SK-N-SH (cell line): ENCODE data around the gene SLC2A11. TPM values are rescaled to one million over a fixed set of nuclear protein-coding genes. Genes with fewer than 3 reads are reported as not detected.
A peak's percentile ranks its signal among the peaks of the same experiment; 100 is the strongest.

ENCODE experiments used
- CTCF ChIA-PET: fragments of 300-600, 350-600 bp; formaldehyde crosslinking; extraction: SDS; loops from one replicate; lab custom pipeline; 2021; lab: Yijun Ruan, JAX
- POLR2A ChIA-PET: fragments of 350-600 bp; sonication (Branson Sonifier 250); formaldehyde crosslinking; extraction: SDS; loops from one replicate; lab custom pipeline; 2020; ENCODE audit warnings: antibody characterized with exemption, inconsistent platforms; lab: Yijun Ruan, JAX
- DNase-seq: peaks from one replicate; pipeline ENCODE4 v3.0.0; 2012
- H2AFZ ChIP-seq: fragments of 200-600 bp; sonication (generic); 2 replicates; pipeline ENCODE4 v1.8.1; 2016; ENCODE audit warnings: antibody characterized with exemption, mild to moderate bottlenecking, low read depth
- H3F3A ChIP-seq: fragments of 200-600 bp; sonication (generic); replicated peaks from 2 replicates; pipeline ENCODE3; 2016; ENCODE audit warnings: antibody characterized with exemption, mild to moderate bottlenecking; ENCODE audit not compliant: insufficient read depth
- H3K27ac ChIP-seq, 2 experiments: fragments of 200-500 bp in 1 of 2; fragments of 200-600 bp in 1 of 2; sonication (Bioruptor generic) in 1 of 2; sonication (generic), shearing (Covaris generic) in 1 of 2; 2 replicates each; pipeline versions ENCODE4 v1.5.1 to v1.6.1; 2014 to 2016; ENCODE audit warnings: low read depth in 2 of 2, inconsistent platforms in 1 of 2, low read length in 1 of 2, mild to moderate bottlenecking in 1 of 2, mixed read lengths in 1 of 2
- H3K27me3 ChIP-seq: fragments of 200-600 bp; sonication (generic), shearing (Covaris generic); 2 replicates; pipeline ENCODE4 v1.6.1; 2016; ENCODE audit warnings: mixed run types; ENCODE audit not compliant: insufficient read depth
- H3K36me3 ChIP-seq, 2 experiments: fragments of 200-500 bp in 1 of 2; fragments of 200-600 bp in 1 of 2; sonication (Bioruptor generic) in 1 of 2; sonication (generic) in 1 of 2; replicated peaks in 1 of 2; 2 replicates each; pipeline versions ENCODE3 to v1.5.1; 2014 to 2016; ENCODE audit warnings: low read length in 1 of 2, mild to moderate bottlenecking in 1 of 2; ENCODE audit not compliant: insufficient read depth in 2 of 2, control insufficient read depth in 1 of 2
- H3K4me1 ChIP-seq, 2 experiments: fragments of 200-500 bp in 1 of 2; fragments of 200-600 bp in 1 of 2; sonication (Bioruptor generic) in 1 of 2; sonication (generic), shearing (Covaris generic) in 1 of 2; 2 replicates each; pipeline versions ENCODE4 v1.5.1 to v1.6.1; 2014 to 2016; ENCODE audit warnings: low read depth in 1 of 2, low read length in 1 of 2, mixed run types in 1 of 2; ENCODE audit not compliant: insufficient read depth in 2 of 2, control insufficient read depth in 1 of 2
- H3K4me2 ChIP-seq: fragments of 200-600 bp; sonication (generic), shearing (Covaris generic); 2 replicates; pipeline ENCODE4 v1.6.1; 2017; ENCODE audit warnings: mixed run types
- H3K4me3 ChIP-seq, 2 experiments: fragments of 200-500 bp in 1 of 2; fragments of 200-600 bp in 1 of 2; sonication (Bioruptor generic) in 1 of 2; sonication (generic), shearing (Covaris generic) in 1 of 2; 2 replicates each; pipeline versions ENCODE4 v1.5.1 to v1.8.1; 2014 to 2016; ENCODE audit warnings: low read depth in 2 of 2, inconsistent platforms in 1 of 2, low read length in 1 of 2, mild to moderate bottlenecking in 1 of 2, mixed read lengths in 1 of 2, moderate library complexity in 1 of 2
- H3K79me2 ChIP-seq: fragments of 200-600 bp; sonication (generic); 2 replicates; pipeline ENCODE4 v1.8.1; 2017; ENCODE audit warnings: mild to moderate bottlenecking; ENCODE audit not compliant: insufficient read depth
- H3K9ac ChIP-seq: fragments of 200-600 bp; sonication (generic); 2 replicates; pipeline ENCODE4 v1.6.1; 2017; ENCODE audit warnings: mixed run types
- H3K9me2 ChIP-seq: fragments of 200-600 bp; sonication (generic); 2 replicates; pipeline ENCODE4 v1.6.1; 2017; ENCODE audit warnings: mixed run types
- H3K9me3 ChIP-seq: fragments of 200-600 bp; sonication (generic); 2 replicates; pipeline ENCODE4 v1.6.1; 2017; ENCODE audit warnings: mixed run types, mild to moderate bottlenecking, moderate library complexity
- H4K20me1 ChIP-seq: fragments of 200-600 bp; sonication (generic); 2 replicates; pipeline ENCODE4 v1.6.1; 2017; ENCODE audit warnings: mild to moderate bottlenecking, mixed run types; ENCODE audit not compliant: insufficient read depth
- ELF1 ChIP-seq: IDR thresholded peaks from 2 replicates; pipeline ENCODE4 v1.4.0; 2012
- EZH2phosphoT487 ChIP-seq: fragments of 200-600 bp; sonication (generic); IDR thresholded peaks from 2 replicates; pipeline ENCODE4 v1.6.1; 2017; ENCODE audit warnings: low read depth, mixed run types, mild to moderate bottlenecking, antibody characterized with exemption, moderate library complexity, borderline replicate concordance
- FOSL2 ChIP-seq: IDR thresholded peaks from 2 replicates; pipeline ENCODE4 v1.4.0; 2012; ENCODE audit warnings: low read depth, mild to moderate bottlenecking, moderate library complexity, borderline replicate concordance
- FOXM1 ChIP-seq: IDR thresholded peaks from 2 replicates; pipeline ENCODE4 v1.4.0; 2012; ENCODE audit warnings: low read depth, mild to moderate bottlenecking
- GATA2 ChIP-seq: sonication (generic); formaldehyde crosslinking; IDR thresholded peaks from 2 replicates; pipeline ENCODE4 v1.5.0; 2020; ENCODE audit warnings: mild to moderate bottlenecking, missing genetic modification reagents
- JUND ChIP-seq: IDR thresholded peaks from 2 replicates; pipeline ENCODE4 v1.4.0; 2012
- MXI1 ChIP-seq: IDR thresholded peaks from 2 replicates; pipeline ENCODE4 v1.6.1; 2012; ENCODE audit warnings: mild to moderate bottlenecking, low read depth, low read length, improper control_type of control experiment
- NRF1 ChIP-seq: IDR thresholded peaks from 2 replicates; pipeline ENCODE4 v1.6.1; 2012; ENCODE audit warnings: low read depth, mild to moderate bottlenecking, low read length
- POLR2AphosphoS5 ChIP-seq: IDR thresholded peaks from 2 replicates; pipeline ENCODE4 v1.6.1; 2012; ENCODE audit warnings: low read depth, low read length
- RAD21 ChIP-seq: IDR thresholded peaks from 2 replicates; pipeline ENCODE4 v1.6.1; 2012; ENCODE audit warnings: mild to moderate bottlenecking, low read length
- RFX5 ChIP-seq: IDR thresholded peaks from 2 replicates; pipeline ENCODE4 v1.6.1; 2012; ENCODE audit warnings: mild to moderate bottlenecking, improper control_type of control experiment, low read length
- RXRA ChIP-seq: IDR thresholded peaks from 2 replicates; pipeline ENCODE4 v1.4.0; 2012; ENCODE audit warnings: low read depth, mild to moderate bottlenecking, borderline replicate concordance
- TAF1 ChIP-seq: IDR thresholded peaks from 2 replicates; pipeline ENCODE4 v1.6.1; 2012; ENCODE audit warnings: low read depth, mild to moderate bottlenecking, low read length, moderate library complexity, borderline replicate concordance
- TEAD4 ChIP-seq: IDR thresholded peaks from 2 replicates; pipeline ENCODE4 v1.4.0; 2012; ENCODE audit warnings: mild to moderate bottlenecking, borderline replicate concordance; ENCODE audit not compliant: insufficient read depth
- YY1 ChIP-seq: IDR thresholded peaks from 2 replicates; pipeline ENCODE4 v1.4.0; 2012; ENCODE audit warnings: low read depth, mild to moderate bottlenecking
- WGBS: methylation state at CpG from one replicate; pipeline ENCODE4 v1.1.6; 2017; ENCODE audit warnings: low lambda C conversion rate; 5-methylcytosine and 5-hydroxymethylcytosine counted together
- polyA plus RNA-seq, 3 experiments: library from polyadenylated mRNA; depleted of rRNA; stranded (reverse); fragments of >200 nt; gene quantifications; 2 replicates each; pipeline ENCODE4 v1.2.3, GENCODE V29; 2012
- TF ChIP-seq, protein P1 (sequence below): IDR thresholded peaks from 2 replicates; pipeline ENCODE4 v1.6.1; 2012; ENCODE audit warnings: mild to moderate bottlenecking, low read depth, low read length, moderate library complexity
- TF ChIP-seq, protein P2 (sequence below): IDR thresholded peaks from 2 replicates; pipeline ENCODE4 v1.4.0; 2012; ENCODE audit warnings: low read depth, borderline replicate concordance
- TF ChIP-seq, protein P3 (sequence below): fragments of 150-350 bp; IDR thresholded peaks from 2 replicates; pipeline ENCODE4 v1.6.1; 2016; ENCODE audit warnings: mild to moderate bottlenecking, low read depth, low read length
- TF ChIP-seq, protein P4 (sequence below): fragments of 200-600 bp; sonication (generic); IDR thresholded peaks from 2 replicates; pipeline ENCODE4 v1.6.1; 2017; ENCODE audit warnings: antibody characterized with exemption, mild to moderate bottlenecking, moderate library complexity
- TF ChIP-seq, protein P5 (sequence below): fragments of 150-350 bp; IDR thresholded peaks from 2 replicates; pipeline ENCODE4 v1.6.1; 2017; ENCODE audit warnings: antibody characterized with exemption, low read length, low read depth, borderline replicate concordance

Gene SLC2A11
- polyA plus RNA-seq, 1 of the 3 experiments (the other 2 are of a cell fraction): 21.8 TPM

DNA sequence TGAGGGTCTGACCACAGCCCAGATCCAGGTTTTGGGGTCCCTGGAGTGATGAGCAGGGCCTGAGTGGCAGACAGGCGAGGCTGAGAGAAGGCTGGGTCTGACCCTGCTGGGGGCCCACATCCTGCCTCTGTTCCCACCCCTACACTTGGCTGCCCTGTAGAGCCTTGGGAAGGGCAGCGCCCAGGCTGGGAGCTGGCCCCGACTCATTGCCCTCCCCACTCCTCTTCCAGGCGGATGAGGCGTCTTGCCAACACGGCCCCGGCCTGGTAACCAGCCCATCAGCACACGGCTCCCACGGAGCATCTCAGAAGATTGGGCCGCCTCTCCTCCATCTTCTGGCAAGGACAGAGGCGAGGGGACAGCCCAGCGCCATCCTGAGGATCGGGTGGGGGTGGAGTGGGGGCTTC is 23.8 kb upstream of the SLC2A11 start (continued):
- TF ChIP-seq TEAD4: no peak
- TF ChIP-seq FOSL2: no peak

DNA sequence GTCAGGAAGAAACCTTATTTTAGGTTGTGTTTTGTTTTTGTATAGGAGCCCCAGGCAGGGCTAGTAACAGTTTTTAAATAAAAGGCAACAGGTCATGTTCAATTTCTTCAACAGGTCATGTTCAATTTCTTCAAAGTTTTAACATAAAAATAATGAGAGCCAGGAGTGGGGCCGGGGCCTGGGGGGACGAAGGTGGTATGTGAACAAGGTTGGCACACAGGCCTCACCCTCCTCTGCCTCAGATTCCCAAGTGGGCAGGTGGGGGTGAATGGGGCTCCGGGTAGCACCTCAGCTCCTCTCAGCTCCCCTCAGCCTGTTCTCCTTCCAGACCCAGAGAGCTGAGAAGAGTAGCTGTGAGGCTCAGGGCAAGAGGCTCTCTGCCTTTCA is 23.3 kb upstream of the SLC2A11 start:
- Histone ChIP-seq H3K9me2 (no peaks in the 10 kb centered on the region), H3K36me3 (peaks cover 0 to 47% of the 10 kb centered on the region in 2 experiments), H3F3A (peaks cover 8% of the 10 kb centered on the region), H3K4me2 (no peak overlapping the region), H3K27ac (no peak overlapping the region; a peak in 1 of 4 replicates), H3K4me1 (peaks cover 0 to 57% of the 10 kb centered on the region in 2 experiments; a peak in 2 of 4 replicates), H3K79me2 (peaks cover 21% of the 10 kb centered on the region), H3K9me3 (no peaks in the 10 kb centered on the region), H3K27me3 (no peaks in the 10 kb centered on the region), H3K9ac (no peak overlapping the region), H4K20me1 (no peaks in the 10 kb centered on the region; the same call in 1 of the 2 replicates), H3K4me3 (no peak overlapping the region), H2AFZ (no peak overlapping the region)
- CTCF ChIA-PET: interaction anchor here (1.3 to 2.6 kb wide), 2 partner anchors 15 to 66 kb away, joined by 4 to 15 read pairs; partner anchors contain the start of gene CHCHD10
- POLR2A ChIA-PET: interaction anchor here (0.8 kb wide), 1 partner anchor 12 kb away, joined by 4 read pairs; no protein-coding TSS in a partner anchor
- peak; percentile 8 for DNase-seq
- 94% methylated on average over 3 of the region's 3 CpGs for WGBS
- TF ChIP-seq EZH2phosphoT487: no peak
- TF ChIP-seq RXRA: no peak
- no peak for TF ChIP-seq TAF1
- no peak for TF ChIP-seq JUND
- no peak for TF ChIP-seq GATA2 (CRISPR knock-in tag)
- no peak for TF ChIP-seq NRF1
- TF ChIP-seq RFX5: no peak
- TF ChIP-seq YY1: no peak
- no peak for TF ChIP-seq FOXM1
- TF ChIP-seq, protein P1, sequence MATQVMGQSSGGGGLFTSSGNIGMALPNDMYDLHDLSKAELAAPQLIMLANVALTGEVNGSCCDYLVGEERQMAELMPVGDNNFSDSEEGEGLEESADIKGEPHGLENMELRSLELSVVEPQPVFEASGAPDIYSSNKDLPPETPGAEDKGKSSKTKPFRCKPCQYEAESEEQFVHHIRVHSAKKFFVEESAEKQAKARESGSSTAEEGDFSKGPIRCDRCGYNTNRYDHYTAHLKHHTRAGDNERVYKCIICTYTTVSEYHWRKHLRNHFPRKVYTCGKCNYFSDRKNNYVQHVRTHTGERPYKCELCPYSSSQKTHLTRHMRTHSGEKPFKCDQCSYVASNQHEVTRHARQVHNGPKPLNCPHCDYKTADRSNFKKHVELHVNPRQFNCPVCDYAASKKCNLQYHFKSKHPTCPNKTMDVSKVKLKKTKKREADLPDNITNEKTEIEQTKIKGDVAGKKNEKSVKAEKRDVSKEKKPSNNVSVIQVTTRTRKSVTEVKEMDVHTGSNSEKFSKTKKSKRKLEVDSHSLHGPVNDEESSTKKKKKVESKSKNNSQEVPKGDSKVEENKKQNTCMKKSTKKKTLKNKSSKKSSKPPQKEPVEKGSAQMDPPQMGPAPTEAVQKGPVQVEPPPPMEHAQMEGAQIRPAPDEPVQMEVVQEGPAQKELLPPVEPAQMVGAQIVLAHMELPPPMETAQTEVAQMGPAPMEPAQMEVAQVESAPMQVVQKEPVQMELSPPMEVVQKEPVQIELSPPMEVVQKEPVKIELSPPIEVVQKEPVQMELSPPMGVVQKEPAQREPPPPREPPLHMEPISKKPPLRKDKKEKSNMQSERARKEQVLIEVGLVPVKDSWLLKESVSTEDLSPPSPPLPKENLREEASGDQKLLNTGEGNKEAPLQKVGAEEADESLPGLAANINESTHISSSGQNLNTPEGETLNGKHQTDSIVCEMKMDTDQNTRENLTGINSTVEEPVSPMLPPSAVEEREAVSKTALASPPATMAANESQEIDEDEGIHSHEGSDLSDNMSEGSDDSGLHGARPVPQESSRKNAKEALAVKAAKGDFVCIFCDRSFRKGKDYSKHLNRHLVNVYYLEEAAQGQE: no peak
- TF ChIP-seq, protein P2, sequence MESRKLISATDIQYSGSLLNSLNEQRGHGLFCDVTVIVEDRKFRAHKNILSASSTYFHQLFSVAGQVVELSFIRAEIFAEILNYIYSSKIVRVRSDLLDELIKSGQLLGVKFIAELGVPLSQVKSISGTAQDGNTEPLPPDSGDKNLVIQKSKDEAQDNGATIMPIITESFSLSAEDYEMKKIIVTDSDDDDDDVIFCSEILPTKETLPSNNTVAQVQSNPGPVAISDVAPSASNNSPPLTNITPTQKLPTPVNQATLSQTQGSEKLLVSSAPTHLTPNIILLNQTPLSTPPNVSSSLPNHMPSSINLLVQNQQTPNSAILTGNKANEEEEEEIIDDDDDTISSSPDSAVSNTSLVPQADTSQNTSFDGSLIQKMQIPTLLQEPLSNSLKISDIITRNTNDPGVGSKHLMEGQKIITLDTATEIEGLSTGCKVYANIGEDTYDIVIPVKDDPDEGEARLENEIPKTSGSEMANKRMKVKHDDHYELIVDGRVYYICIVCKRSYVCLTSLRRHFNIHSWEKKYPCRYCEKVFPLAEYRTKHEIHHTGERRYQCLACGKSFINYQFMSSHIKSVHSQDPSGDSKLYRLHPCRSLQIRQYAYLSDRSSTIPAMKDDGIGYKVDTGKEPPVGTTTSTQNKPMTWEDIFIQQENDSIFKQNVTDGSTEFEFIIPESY: no peak
- TF ChIP-seq, protein P3, sequence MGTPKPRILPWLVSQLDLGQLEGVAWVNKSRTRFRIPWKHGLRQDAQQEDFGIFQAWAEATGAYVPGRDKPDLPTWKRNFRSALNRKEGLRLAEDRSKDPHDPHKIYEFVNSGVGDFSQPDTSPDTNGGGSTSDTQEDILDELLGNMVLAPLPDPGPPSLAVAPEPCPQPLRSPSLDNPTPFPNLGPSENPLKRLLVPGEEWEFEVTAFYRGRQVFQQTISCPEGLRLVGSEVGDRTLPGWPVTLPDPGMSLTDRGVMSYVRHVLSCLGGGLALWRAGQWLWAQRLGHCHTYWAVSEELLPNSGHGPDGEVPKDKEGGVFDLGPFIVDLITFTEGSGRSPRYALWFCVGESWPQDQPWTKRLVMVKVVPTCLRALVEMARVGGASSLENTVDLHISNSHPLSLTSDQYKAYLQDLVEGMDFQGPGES: no peak
- no peak for TF ChIP-seq MXI1
- no peak for TF ChIP-seq POLR2AphosphoS5
- no peak for TF ChIP-seq ELF1
- TF ChIP-seq, protein P4, sequence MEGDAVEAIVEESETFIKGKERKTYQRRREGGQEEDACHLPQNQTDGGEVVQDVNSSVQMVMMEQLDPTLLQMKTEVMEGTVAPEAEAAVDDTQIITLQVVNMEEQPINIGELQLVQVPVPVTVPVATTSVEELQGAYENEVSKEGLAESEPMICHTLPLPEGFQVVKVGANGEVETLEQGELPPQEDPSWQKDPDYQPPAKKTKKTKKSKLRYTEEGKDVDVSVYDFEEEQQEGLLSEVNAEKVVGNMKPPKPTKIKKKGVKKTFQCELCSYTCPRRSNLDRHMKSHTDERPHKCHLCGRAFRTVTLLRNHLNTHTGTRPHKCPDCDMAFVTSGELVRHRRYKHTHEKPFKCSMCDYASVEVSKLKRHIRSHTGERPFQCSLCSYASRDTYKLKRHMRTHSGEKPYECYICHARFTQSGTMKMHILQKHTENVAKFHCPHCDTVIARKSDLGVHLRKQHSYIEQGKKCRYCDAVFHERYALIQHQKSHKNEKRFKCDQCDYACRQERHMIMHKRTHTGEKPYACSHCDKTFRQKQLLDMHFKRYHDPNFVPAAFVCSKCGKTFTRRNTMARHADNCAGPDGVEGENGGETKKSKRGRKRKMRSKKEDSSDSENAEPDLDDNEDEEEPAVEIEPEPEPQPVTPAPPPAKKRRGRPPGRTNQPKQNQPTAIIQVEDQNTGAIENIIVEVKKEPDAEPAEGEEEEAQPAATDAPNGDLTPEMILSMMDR: no peak
- TF ChIP-seq RAD21: no peak
- TF ChIP-seq, protein P5, sequence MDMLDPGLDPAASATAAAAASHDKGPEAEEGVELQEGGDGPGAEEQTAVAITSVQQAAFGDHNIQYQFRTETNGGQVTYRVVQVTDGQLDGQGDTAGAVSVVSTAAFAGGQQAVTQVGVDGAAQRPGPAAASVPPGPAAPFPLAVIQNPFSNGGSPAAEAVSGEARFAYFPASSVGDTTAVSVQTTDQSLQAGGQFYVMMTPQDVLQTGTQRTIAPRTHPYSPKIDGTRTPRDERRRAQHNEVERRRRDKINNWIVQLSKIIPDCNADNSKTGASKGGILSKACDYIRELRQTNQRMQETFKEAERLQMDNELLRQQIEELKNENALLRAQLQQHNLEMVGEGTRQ: no peak
